ENCODE measurements around the gene RNF208.

DNA sequence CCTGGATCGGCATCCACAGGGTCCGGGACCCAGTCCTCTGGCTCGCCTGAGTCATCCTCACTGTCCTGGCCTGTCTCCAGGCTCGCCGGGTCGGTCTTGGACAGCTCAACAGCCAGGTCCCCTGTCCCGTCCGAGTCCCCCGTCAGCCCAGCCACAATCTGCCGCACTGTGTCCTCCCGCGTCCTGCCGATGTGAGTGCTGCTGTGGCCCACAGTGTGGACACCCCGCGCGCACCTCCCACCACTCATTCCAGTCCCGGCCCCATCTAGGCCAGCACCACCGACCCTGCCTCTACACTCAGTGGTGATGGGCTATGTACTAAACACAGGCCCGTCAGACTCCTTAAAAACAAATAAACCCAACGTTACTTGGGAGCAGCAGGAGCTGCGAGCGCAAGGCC is 40.4 kb downstream of the RNF208 start:
- TF ChIP-seq, protein P1, sequence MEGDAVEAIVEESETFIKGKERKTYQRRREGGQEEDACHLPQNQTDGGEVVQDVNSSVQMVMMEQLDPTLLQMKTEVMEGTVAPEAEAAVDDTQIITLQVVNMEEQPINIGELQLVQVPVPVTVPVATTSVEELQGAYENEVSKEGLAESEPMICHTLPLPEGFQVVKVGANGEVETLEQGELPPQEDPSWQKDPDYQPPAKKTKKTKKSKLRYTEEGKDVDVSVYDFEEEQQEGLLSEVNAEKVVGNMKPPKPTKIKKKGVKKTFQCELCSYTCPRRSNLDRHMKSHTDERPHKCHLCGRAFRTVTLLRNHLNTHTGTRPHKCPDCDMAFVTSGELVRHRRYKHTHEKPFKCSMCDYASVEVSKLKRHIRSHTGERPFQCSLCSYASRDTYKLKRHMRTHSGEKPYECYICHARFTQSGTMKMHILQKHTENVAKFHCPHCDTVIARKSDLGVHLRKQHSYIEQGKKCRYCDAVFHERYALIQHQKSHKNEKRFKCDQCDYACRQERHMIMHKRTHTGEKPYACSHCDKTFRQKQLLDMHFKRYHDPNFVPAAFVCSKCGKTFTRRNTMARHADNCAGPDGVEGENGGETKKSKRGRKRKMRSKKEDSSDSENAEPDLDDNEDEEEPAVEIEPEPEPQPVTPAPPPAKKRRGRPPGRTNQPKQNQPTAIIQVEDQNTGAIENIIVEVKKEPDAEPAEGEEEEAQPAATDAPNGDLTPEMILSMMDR (IDR thresholded peaks at IDR 0.05; ENCODE audit: low read depth, low read length) = no peak
- no peak for TF ChIP-seq POLR2A (IDR thresholded peaks at IDR 0.05; ENCODE audit: extremely low read depth, insufficient read length)
- TF ChIP-seq, protein P2, sequence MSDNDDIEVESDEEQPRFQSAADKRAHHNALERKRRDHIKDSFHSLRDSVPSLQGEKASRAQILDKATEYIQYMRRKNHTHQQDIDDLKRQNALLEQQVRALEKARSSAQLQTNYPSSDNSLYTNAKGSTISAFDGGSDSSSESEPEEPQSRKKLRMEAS (IDR thresholded peaks at IDR 0.05; ENCODE audit: low read depth, low read length) = no peak
- TF ChIP-seq MYC (IDR thresholded peaks at IDR 0.05; ENCODE audit: low read depth, low read length) = no peak

Data from NB4 (cell line).